H1 (cell line): ENCODE data around the gene GULP1. TPM values are rescaled to one million over a fixed set of nuclear protein-coding genes. Genes with fewer than 3 reads are reported as not detected.

Experiments
- CTCF ChIA-PET: fragments of 300-600 bp; sonication (Branson Sonifier 250); formaldehyde crosslinking; loops from one replicate; lab custom pipeline; 2021; ENCODE audit not compliant: partially characterized antibody; lab: Charles Lee
- POLR2A ChIA-PET: fragments of 300-600 bp; sonication (Branson Sonifier 250); formaldehyde crosslinking; loops from one replicate; lab custom pipeline; 2021; ENCODE audit warnings: inconsistent platforms; ENCODE audit not compliant: partially characterized antibody; lab: Charles Lee
- DNase-seq, 2 experiments: peaks; one replicate each; pipeline versions ENCODE4 v3.0.0 to v3.0.0-alpha.2; 2010 to 2022; ENCODE audit warnings: low spot score in 2 of 2, low read depth in 1 of 2, mixed read lengths in 1 of 2
- FAIRE-seq: peaks from 2 replicates; lab custom pipeline; 2011; peaks lifted over from hg19 to GRCh38; lab: Jason Lieb, UNC
- H2AFZ ChIP-seq: 2 replicates; pipeline ENCODE4 v1.8.1; 2012; ENCODE audit warnings: low read length, inconsistent platforms
- H2AK5ac ChIP-seq: 2 replicates; pipeline ENCODE4 v1.6.1; 2013; ENCODE audit warnings: low read depth, low read length
- H2BK120ac ChIP-seq: replicated peaks from 2 replicates; pipeline ENCODE3; 2013; ENCODE audit warnings: low read depth, low read length, inconsistent platforms
- H2BK12ac ChIP-seq: 2 replicates; pipeline ENCODE4 v1.6.1; 2013; ENCODE audit warnings: low read depth, low read length
- H2BK15ac ChIP-seq: 2 replicates; pipeline ENCODE4 v1.6.1; 2013; ENCODE audit warnings: low read length
- H2BK20ac ChIP-seq: 2 replicates; pipeline ENCODE4 v1.6.1; 2013; ENCODE audit warnings: low read length
- H2BK5ac ChIP-seq: 2 replicates; pipeline ENCODE4 v1.6.1; 2013; ENCODE audit warnings: low read depth, low read length
- H3K14ac ChIP-seq: 2 replicates; pipeline ENCODE4 v1.6.1; 2013; ENCODE audit warnings: inconsistent platforms; ENCODE audit not compliant: insufficient read length
- H3K18ac ChIP-seq: 2 replicates; pipeline ENCODE4 v1.6.1; 2013; ENCODE audit warnings: low read length; ENCODE audit errors: extremely low read depth
- H3K23ac ChIP-seq: 2 replicates; pipeline ENCODE4 v1.6.1; 2013; ENCODE audit warnings: inconsistent platforms; ENCODE audit not compliant: insufficient read length
- H3K23me2 ChIP-seq: 2 replicates; pipeline ENCODE4 v1.6.1; 2013; ENCODE audit warnings: low read depth, low read length
- H3K27ac ChIP-seq: 2 replicates; pipeline ENCODE4 v1.6.1; 2011; ENCODE audit warnings: low read depth, low read length, inconsistent platforms
- H3K27me3 ChIP-seq, 4 experiments: replicated peaks in 1 of 4; 1 replicate in 1 of 4; 2 replicates in 3 of 4; pipeline versions ENCODE4 v1.6.1 to v1.8.1; 2011 to 2013; ENCODE audit warnings: low read length in 3 of 4, mild to moderate bottlenecking in 3 of 4, inconsistent platforms in 2 of 4, mixed read lengths in 2 of 4, moderate library complexity in 1 of 4; ENCODE audit not compliant: control insufficient read depth in 3 of 4, insufficient read depth in 3 of 4; ENCODE audit errors: extremely low read depth in 1 of 4
- H3K36me3 ChIP-seq, 4 experiments: 2 replicates each; pipeline versions ENCODE4 v1.6.1 to v1.8.1; 2011 to 2013; ENCODE audit warnings: mild to moderate bottlenecking in 4 of 4, low read length in 3 of 4, moderate library complexity in 2 of 4, control low read depth in 1 of 4, inconsistent platforms in 1 of 4; ENCODE audit not compliant: insufficient read depth in 4 of 4, control insufficient read depth in 2 of 4
- H3K4ac ChIP-seq: replicated peaks from 2 replicates; pipeline ENCODE3; 2013; ENCODE audit warnings: low read length, low read depth, mixed read lengths, inconsistent platforms; ENCODE audit not compliant: insufficient read length
- H3K4me1 ChIP-seq, 4 experiments: replicated peaks in 1 of 4; 1 replicate in 1 of 4; 2 replicates in 3 of 4; pipeline versions ENCODE4 v1.6.1 to v1.8.1; 2011 to 2013; ENCODE audit warnings: low read length in 3 of 4, inconsistent platforms in 2 of 4, mixed read lengths in 1 of 4; ENCODE audit not compliant: insufficient read depth in 4 of 4, control insufficient read depth in 3 of 4
- H3K4me2 ChIP-seq, 2 experiments: 2 replicates each; pipeline versions ENCODE4 v1.6.1 to v1.8.1; 2011 to 2013; ENCODE audit warnings: low read depth in 2 of 2, low read length in 2 of 2, control low read depth in 1 of 2, inconsistent platforms in 1 of 2, mild to moderate bottlenecking in 1 of 2; ENCODE audit not compliant: insufficient read depth in 1 of 2
- H3K4me3 ChIP-seq, 4 experiments: fragments of 200-600, 300-600 bp in 1 of 4; sonication (generic), shearing (Covaris generic), sonication (Bioruptor Twin) in 1 of 4; 2 replicates each; pipeline versions ENCODE4 v1.5.1 to v1.8.1; 2011 to 2016; ENCODE audit warnings: low read length in 4 of 4, low read depth in 3 of 4, control low read depth in 2 of 4, inconsistent platforms in 2 of 4, mild to moderate bottlenecking in 2 of 4, mixed read lengths in 1 of 4, moderate library complexity in 1 of 4; ENCODE audit not compliant: insufficient read depth in 2 of 4; ENCODE audit errors: extremely low read depth in 1 of 4
- H3K56ac ChIP-seq: replicated peaks from 2 replicates; pipeline ENCODE3; 2013; ENCODE audit warnings: low read depth, mild to moderate bottlenecking, mixed read lengths, low read length, inconsistent platforms; ENCODE audit not compliant: insufficient read length
- H3K79me1 ChIP-seq: 2 replicates; pipeline ENCODE4 v1.6.1; 2013; ENCODE audit warnings: low read depth, low read length, control low read depth
- H3K79me2 ChIP-seq, 2 experiments: 2 replicates each; pipeline versions ENCODE4 v1.6.1 to v1.8.1; 2012 to 2013; ENCODE audit warnings: low read length in 2 of 2, mild to moderate bottlenecking in 2 of 2, inconsistent platforms in 1 of 2; ENCODE audit not compliant: insufficient read depth in 2 of 2, control insufficient read depth in 1 of 2
- H3K9ac ChIP-seq, 4 experiments: replicated peaks in 1 of 4; 1 replicate in 1 of 4; 2 replicates in 3 of 4; pipeline versions ENCODE4 v1.6.1 to v1.8.1; 2011 to 2013; ENCODE audit warnings: low read depth in 3 of 4, low read length in 3 of 4, control low read depth in 2 of 4, mild to moderate bottlenecking in 2 of 4, moderate library complexity in 2 of 4, inconsistent platforms in 1 of 4; ENCODE audit errors: extremely low read depth in 1 of 4
- H3K9me3 ChIP-seq, 2 experiments: 2 replicates each; pipeline versions ENCODE4 v1.6.1 to v1.8.1; 2012 to 2013; ENCODE audit warnings: mild to moderate bottlenecking in 2 of 2, moderate library complexity in 2 of 2, control low read depth in 1 of 2, inconsistent platforms in 1 of 2, low read depth in 1 of 2, low read length in 1 of 2, mixed read lengths in 1 of 2; ENCODE audit not compliant: insufficient read depth in 2 of 2
- H4K20me1 ChIP-seq, 2 experiments: replicated peaks in 1 of 2; 2 replicates each; pipeline versions ENCODE3 to v1.8.1; 2011 to 2013; ENCODE audit warnings: inconsistent platforms in 2 of 2, low read length in 2 of 2, mild to moderate bottlenecking in 1 of 2; ENCODE audit not compliant: insufficient read depth in 2 of 2, control insufficient read depth in 1 of 2
- H4K5ac ChIP-seq: 2 replicates; pipeline ENCODE4 v1.6.1; 2013; ENCODE audit warnings: low read length, low read depth, mixed read lengths, inconsistent platforms; ENCODE audit not compliant: insufficient read length
- H4K8ac ChIP-seq: 2 replicates; pipeline ENCODE4 v1.8.0; 2013; ENCODE audit warnings: mild to moderate bottlenecking, moderate library complexity, low read length, inconsistent platforms; ENCODE audit not compliant: insufficient read depth; ENCODE audit errors: extremely low read depth
- H4K91ac ChIP-seq: replicated peaks from 2 replicates; pipeline ENCODE3; 2013; ENCODE audit warnings: low read length, mixed read lengths, inconsistent platforms; ENCODE audit not compliant: insufficient read length
- E2F6 ChIP-seq: IDR thresholded peaks from 2 replicates; pipeline ENCODE4 v1.6.1; 2012; ENCODE audit warnings: inconsistent platforms
- EGR1 ChIP-seq: IDR thresholded peaks from 2 replicates; pipeline ENCODE4 v1.6.1; 2011; ENCODE audit warnings: low read depth, low read length, borderline replicate concordance
- GTF2F1 ChIP-seq: IDR thresholded peaks from 2 replicates; pipeline ENCODE4 v1.6.1; 2012; ENCODE audit warnings: low read depth, low read length, improper control_type of control experiment, borderline replicate concordance
- KDM1A ChIP-seq: fragments of 200-600, 300-600 bp; sonication (generic); IDR thresholded peaks from 2 replicates; pipeline ENCODE4 v1.7.1; 2016; ENCODE audit warnings: mild to moderate bottlenecking, low read length, borderline replicate concordance
- PHF8 ChIP-seq: fragments of 200-600 bp; sonication (generic); conservative IDR thresholded peaks from 2 replicates; pipeline ENCODE4 v1.7.1; 2012; ENCODE audit warnings: low read depth, mild to moderate bottlenecking, inconsistent platforms, low read length, moderate library complexity
- POU5F1 ChIP-seq: IDR thresholded peaks from 2 replicates; pipeline ENCODE4 v1.6.1; 2011; ENCODE audit warnings: low read depth, mild to moderate bottlenecking, low read length, moderate library complexity
- SP1 ChIP-seq: IDR thresholded peaks from 2 replicates; pipeline ENCODE4 v1.6.1; 2011; ENCODE audit warnings: low read depth, low read length
- SP4 ChIP-seq: IDR thresholded peaks from 2 replicates; pipeline ENCODE4 v1.6.1; 2012; ENCODE audit warnings: low read length, inconsistent platforms
- SUZ12 ChIP-seq: fragments of 200-600 bp; sonication (generic); IDR thresholded peaks from 2 replicates; pipeline ENCODE4 v1.6.1; 2012; ENCODE audit warnings: mild to moderate bottlenecking, inconsistent platforms, low read length, moderate library complexity, mixed read lengths
- TAF1 ChIP-seq: IDR thresholded peaks from 2 replicates; pipeline ENCODE4 v1.6.1; 2011; ENCODE audit warnings: mild to moderate bottlenecking, low read depth, low read length
- TAF7 ChIP-seq: optimal IDR thresholded peaks from 2 replicates; pipeline ENCODE3; 2011; ENCODE audit warnings: low read depth, mild to moderate bottlenecking, inconsistent platforms, low read length, moderate library complexity, borderline replicate concordance
- WGBS, 2 experiments: shearing (Covaris generic) in 1 of 2; methylation state at CpG; one replicate each; pipeline versions ENCODE4 v1.1.6 to v1.1.7; 2013 to 2015; ENCODE audit warnings: low lambda C conversion rate in 2 of 2, mixed read lengths in 2 of 2, inconsistent platforms in 1 of 2, low coverage in 1 of 2, missing lambda C conversion rate in 1 of 2; ENCODE audit not compliant: insufficient replicate concordance in 2 of 2, insufficient coverage in 1 of 2, insufficient read length in 1 of 2; ENCODE audit errors: extremely low coverage in 1 of 2, missing lambda C conversion rate in 1 of 2; 5-methylcytosine and 5-hydroxymethylcytosine counted together
- polyA plus RNA-seq, 7 experiments: library from polyadenylated mRNA; depleted of rRNA in 3 of 7; stranded (reverse) in 5 of 7; unstranded in 2 of 7; fragments of >200 nt in 5 of 7; fragments of 200-250 nt in 2 of 7; gene quantifications; 1 replicate in 5 of 7; 2 replicates in 1 of 7; 4 replicates in 1 of 7; pipeline versions ENCODE4 v1.2.1 to v1.2.3, GENCODE V29; 2011 to 2013; ENCODE audit warnings: missing spikeins in 2 of 7, mixed read lengths in 2 of 7
- total RNA-seq: library from RNA; stranded (reverse); fragmentation: NEBNext Ultra II Directional; extraction: Animal tissue kit (Norgen Biotek cat#: 25700); gene quantifications from 2 replicates; pipeline ENCODE4 v1.2.1, GENCODE V29; 2021
- TF ChIP-seq, protein P1 (sequence below): IDR thresholded peaks from 2 replicates; pipeline ENCODE4 v1.6.1; 2012; ENCODE audit warnings: inconsistent platforms

The GULP1 gene
- total and polyA plus RNA-seq, 2 of the 8 experiments (the other 6 are each of a cell fraction or from before 2014, with no cell fraction given): 69.7 to 139 TPM

DNA sequence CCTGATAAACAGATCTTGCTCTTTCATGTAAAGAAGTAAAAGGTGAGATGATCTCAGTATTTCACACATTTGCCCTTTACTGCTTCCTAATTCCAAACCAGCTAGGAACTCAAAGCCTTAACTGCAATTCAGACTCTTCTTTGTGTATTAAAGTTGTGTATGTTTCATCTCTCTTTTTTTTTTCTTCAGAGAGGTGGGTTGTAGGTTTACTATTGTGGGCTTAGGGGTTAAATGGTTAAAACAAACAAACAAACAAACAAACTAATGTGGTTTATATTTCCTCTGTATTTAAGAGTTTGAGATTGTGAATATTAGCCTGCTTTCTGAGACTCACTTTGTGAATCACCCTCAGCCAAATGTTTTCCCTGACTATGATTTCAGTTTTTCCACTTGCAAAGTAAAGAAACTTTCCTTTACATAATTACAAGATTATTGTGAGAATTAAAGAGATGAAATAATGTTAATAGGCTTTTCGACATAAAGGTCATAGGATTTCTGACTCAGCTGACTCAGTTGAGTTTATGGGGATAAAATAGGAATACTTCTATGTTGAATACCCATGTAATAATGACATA is 2.8 kb downstream of the GULP1 start:
- Histone ChIP-seq H2AFZ (no peak overlapping the region), H4K5ac (peak overlapping the region; percentile 62), H2AK5ac (no peak overlapping the region)
- TF ChIP-seq, protein P1, sequence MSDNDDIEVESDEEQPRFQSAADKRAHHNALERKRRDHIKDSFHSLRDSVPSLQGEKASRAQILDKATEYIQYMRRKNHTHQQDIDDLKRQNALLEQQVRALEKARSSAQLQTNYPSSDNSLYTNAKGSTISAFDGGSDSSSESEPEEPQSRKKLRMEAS: no peak
- TF ChIP-seq TAF1 (no peak), SP1 (no peak), SP4 (no peak), KDM1A (no peak), PHF8 (no peak), TAF7 (no peak), SUZ12 (no peak), EGR1 (no peak), GTF2F1 (no peak), E2F6 (no peak), POU5F1 (no peak)

More for the DNA sequence above, 2.8 kb downstream of the GULP1 start:
- no peak overlapping the region for H4K91ac ChIP-seq
- H2BK120ac ChIP-seq: no peak overlapping the region
- peak; percentile 36 for FAIRE-seq
- H3K4me2 ChIP-seq: peak overlapping the region; percentile 61 to 78
- H2BK5ac ChIP-seq: no peak overlapping the region
- H3K56ac ChIP-seq: peak overlapping the region; percentile 10
- peak overlapping the region; percentile 42 to 95 (median 76); a peak in 6 of 7 replicates for H3K9ac ChIP-seq
- ChIA-PET CTCF (interaction anchor here (1.0 to 3.5 kb wide), 5 partner anchors 8 to 75 kb away, joined by 3 to 26 read pairs (median 3); no protein-coding TSS in a partner anchor), POLR2A (interaction anchor here (1.0 to 4.2 kb wide), 9 partner anchors 10 to 321 kb away, joined by 3 to 62 read pairs (median 6); no protein-coding TSS in a partner anchor)
- H3K23me2 ChIP-seq: peaks cover 7% of the 10 kb centered on the region
- peak overlapping the region; percentile 85 to 97 (median 94) for H3K4me3 ChIP-seq
- no peaks in the 10 kb centered on the region for H4K20me1 ChIP-seq
- no peak overlapping the region for H2BK15ac ChIP-seq
- H2BK12ac ChIP-seq: no peak overlapping the region
- H3K14ac ChIP-seq: no peak overlapping the region
- WGBS, 2 experiments: 14% methylated on average over 1 of the region's 1 CpG; no CpG with 5 or more reads in 1 of the 2 experiments
- no peaks in the 10 kb centered on the region for H3K79me1 ChIP-seq
- H3K27me3 ChIP-seq: no peaks in the 10 kb centered on the region
- no peaks in the 10 kb centered on the region for H3K9me3 ChIP-seq
- no peak overlapping the region for H3K23ac ChIP-seq
- peak overlapping the region; percentile 5; the same call in 1 of the 2 replicates for H3K27ac ChIP-seq
- no peak overlapping the region for H3K4ac ChIP-seq
- H4K8ac ChIP-seq: no peak overlapping the region
- H2BK20ac ChIP-seq: no peak overlapping the region
- peaks cover 0 to 8% (median 4%) of the 10 kb centered on the region in 4 experiments; a peak in 6 of 7 replicates for H3K4me1 ChIP-seq
- 0 out of 2 replicates have a peak overlapping the region, but pooled peaks have one; percentile 44 for H3K18ac ChIP-seq
- no peak for DNase-seq
- H3K79me2 ChIP-seq: peaks cover 16 to 96% of the 10 kb centered on the region in 2 experiments; a peak in 3 of 4 replicates
- peaks cover 0 to 13% (median 0%) of the 10 kb centered on the region in 4 experiments; a peak in 1 of 8 replicates for H3K36me3 ChIP-seq
